Liver (tissue), 9 donors: ENCODE results near the gene AHSG. TPM values are rescaled to one million over a fixed set of nuclear protein-coding genes. Genes with fewer than 3 reads are reported as not detected.

Experiments
- DNase-seq: peaks from one replicate; pipeline ENCODE4 v3.0.0-alpha.2; 2017; ENCODE audit warnings: low spot score
- H3K27ac ChIP-seq, 2 donors: one replicate each; pipeline ENCODE4 v1.7.0; 2013; ENCODE audit warnings: inconsistent platforms in 2 of 2, low read length in 2 of 2, control low read depth in 1 of 2, low read depth in 1 of 2, mild to moderate bottlenecking in 1 of 2
- H3K27me3 ChIP-seq, 4 donors: one replicate each; pipeline versions ENCODE4 v1.6.1 to v1.7.0; 2013; ENCODE audit warnings: low read length in 3 of 4, inconsistent platforms in 1 of 4, mild to moderate bottlenecking in 1 of 4, moderate library complexity in 1 of 4; ENCODE audit not compliant: control insufficient read depth in 4 of 4, insufficient read depth in 4 of 4
- H3K36me3 ChIP-seq, 4 donors: one replicate each; pipeline versions ENCODE4 v1.6.1 to v1.7.0; 2013; ENCODE audit warnings: low read length in 3 of 4, mild to moderate bottlenecking in 3 of 4, low read depth in 1 of 4, moderate library complexity in 1 of 4; ENCODE audit not compliant: control insufficient read depth in 4 of 4, insufficient read depth in 3 of 4
- H3K4me1 ChIP-seq, 4 donors: one replicate each; pipeline versions ENCODE4 v1.6.1 to v1.7.0; 2013; ENCODE audit warnings: low read length in 3 of 4, mild to moderate bottlenecking in 3 of 4, moderate library complexity in 1 of 4; ENCODE audit not compliant: control insufficient read depth in 4 of 4, insufficient read depth in 4 of 4
- H3K4me3 ChIP-seq, 3 donors: one replicate each; pipeline versions ENCODE4 v1.6.1 to v1.7.0; 2013; ENCODE audit warnings: low read length in 3 of 3, control low read depth in 1 of 3, low read depth in 1 of 3, mild to moderate bottlenecking in 1 of 3
- H3K9ac ChIP-seq, 2 donors: one replicate each; pipeline ENCODE4 v1.7.0; 2013; ENCODE audit warnings: low read length in 2 of 2, mild to moderate bottlenecking in 2 of 2, moderate library complexity in 2 of 2, control low read depth in 1 of 2, low read depth in 1 of 2
- H3K9me3 ChIP-seq, 4 donors: one replicate each; pipeline versions ENCODE4 v1.6.1 to v1.7.0; 2013; ENCODE audit warnings: low read length in 3 of 4; ENCODE audit not compliant: control insufficient read depth in 4 of 4
- ATF3 ChIP-seq: IDR thresholded peaks from 2 replicates; pipeline ENCODE4 v1.6.1; 2016; ENCODE audit warnings: antibody characterized with exemption
- CTCF ChIP-seq: fragments of 150-350 bp; IDR thresholded peaks from 2 replicates; pipeline ENCODE4 v1.5.1; 2017; ENCODE audit warnings: improper control_type of control experiment, low read depth, low read length; ENCODE audit not compliant: missing input control
- EGR1 ChIP-seq, 2 donors: IDR thresholded peaks; 2 replicates each; pipeline ENCODE4 v1.6.1; 2016 to 2018; ENCODE audit warnings: antibody characterized with exemption in 2 of 2, low read depth in 2 of 2
- FOXA1 ChIP-seq: IDR thresholded peaks from 2 replicates; pipeline ENCODE4 v1.6.1; 2016; ENCODE audit warnings: antibody characterized with exemption
- GABPA ChIP-seq, 2 donors: IDR thresholded peaks in 1 of 2; conservative IDR thresholded peaks in 1 of 2; 2 replicates each; pipeline ENCODE4 v1.6.1; 2016; ENCODE audit warnings: antibody characterized with exemption in 2 of 2, mild to moderate bottlenecking in 1 of 2, moderate library complexity in 1 of 2
- HNF4A ChIP-seq, 2 donors: conservative IDR thresholded peaks; 2 replicates each; pipeline ENCODE4 v1.6.1; 2016; ENCODE audit warnings: antibody characterized with exemption in 2 of 2, mild to moderate bottlenecking in 2 of 2
- HNF4G ChIP-seq: IDR thresholded peaks from 2 replicates; pipeline ENCODE4 v1.6.1; 2016; ENCODE audit warnings: antibody characterized with exemption
- NR2F2 ChIP-seq: IDR thresholded peaks from 2 replicates; pipeline ENCODE4 v1.6.1; 2016; ENCODE audit warnings: antibody characterized with exemption
- RAD21 ChIP-seq, 2 donors: IDR thresholded peaks; 2 replicates each; pipeline ENCODE4 v1.6.1; 2016; ENCODE audit warnings: antibody characterized with exemption in 2 of 2, mild to moderate bottlenecking in 2 of 2
- REST ChIP-seq: IDR thresholded peaks from 2 replicates; pipeline ENCODE4 v1.6.1; 2016; ENCODE audit warnings: antibody characterized with exemption, mild to moderate bottlenecking
- RXRA ChIP-seq, 2 donors: IDR thresholded peaks; 2 replicates each; pipeline ENCODE4 v1.6.1; 2017 to 2018; ENCODE audit warnings: antibody characterized with exemption in 2 of 2, mild to moderate bottlenecking in 1 of 2
- SP1 ChIP-seq: IDR thresholded peaks from 2 replicates; pipeline ENCODE4 v1.6.1; 2018; ENCODE audit warnings: antibody characterized with exemption, mild to moderate bottlenecking
- TAF1 ChIP-seq: conservative IDR thresholded peaks from 2 replicates; pipeline ENCODE4 v1.6.1; 2016; ENCODE audit warnings: antibody characterized with exemption, mild to moderate bottlenecking
- YY1 ChIP-seq: IDR thresholded peaks from 2 replicates; pipeline ENCODE4 v1.6.1; 2016; ENCODE audit warnings: antibody characterized with exemption, mild to moderate bottlenecking
- WGBS: extraction: QIAGEN DNeasy Blood & Tissue Kit; methylation state at CpG from one replicate; pipeline ENCODE4 v1.1.7; 2013; 5-methylcytosine and 5-hydroxymethylcytosine counted together
- polyA plus RNA-seq, 2 donors: library from polyadenylated mRNA; stranded (reverse) in 1 of 2; unstranded in 1 of 2; fragments of 200-250 nt in 1 of 2; fragments of >200 nt in 1 of 2; fragmentation: Nextera tagmentation in 1 of 2; extraction: Ambion mirVana in 1 of 2; gene quantifications; one replicate each; pipeline versions ENCODE4 v1.2.1 to v1.2.3, GENCODE V29; 2013 to 2015
- total RNA-seq, 2 donors: library from RNA; depleted of rRNA; stranded (reverse); fragments of >200 nt; gene quantifications; one replicate each; pipeline ENCODE4 v1.2.3, GENCODE V29; 2014
- donor health status: healthy.
- donor health status: healthy.
- donor health status: healthy.
- donor health status: healthy.
- donor health status: healthy.

Gene AHSG
- total and polyA plus RNA-seq, 4 donors: 965 to 4,470 (median 2,050) TPM

GRCh38 chr3:186564586-186564985, 48.3 kb upstream of the AHSG start:
- peaks cover 0 to 4% (median 0%) of the 10 kb centered on the region in 4 donors for H3K36me3 ChIP-seq
- TF ChIP-seq TAF1 (no peak), HNF4A (conservative IDR thresholded peaks at IDR 0.05) (no peak)
- H3K27ac ChIP-seq: no peak overlapping the region
- H3K9ac ChIP-seq: no peak overlapping the region
- no peak overlapping the region for H3K4me3 ChIP-seq
- H3K4me1 ChIP-seq: peaks cover 0 to 18% (median 14%) of the 10 kb centered on the region in 4 donors
- no peaks in the 10 kb centered on the region for H3K9me3 ChIP-seq
- DNase-seq: no peak
- no peaks in the 10 kb centered on the region for H3K27me3 ChIP-seq

DNA sequence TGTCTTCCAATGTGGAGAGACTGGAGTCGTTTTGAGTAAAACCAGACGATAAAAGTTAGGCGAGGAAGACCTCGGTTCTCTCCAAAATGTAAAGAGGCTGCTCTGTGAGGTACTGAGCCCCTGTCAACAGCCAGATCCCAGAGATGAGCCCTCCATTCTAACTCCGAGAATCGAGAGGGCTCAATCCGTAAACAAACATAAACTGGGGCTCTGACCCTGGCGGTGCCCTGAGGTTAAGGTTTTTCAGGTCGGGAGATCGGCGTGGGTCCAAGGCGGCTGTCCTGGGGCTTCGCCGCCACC, 46.1 kb upstream of the AHSG start:
- TF ChIP-seq REST (no peak), YY1 (peak; percentile 8), HNF4A (conservative IDR thresholded peaks at IDR 0.05) (no peak), RXRA (IDR thresholded peaks at IDR 0.05) (no peak), EGR1 (IDR thresholded peaks at IDR 0.05; ENCODE audit: low read depth in 2 of 2) (no peak), FOXA1 (no peak), NR2F2 (no peak), RAD21 (IDR thresholded peaks at IDR 0.05) (no peak)
- H3K27me3 ChIP-seq: no peaks in the 10 kb centered on the region
- peaks cover 0 to 33% (median 28%) of the 10 kb centered on the region in 4 donors for H3K4me1 ChIP-seq
- DNase-seq: no peak
- no peaks in the 10 kb centered on the region for H3K9me3 ChIP-seq
- peak overlapping the region; percentile 62 to 97 for H3K9ac ChIP-seq
- H3K27ac ChIP-seq: peak overlapping the region; percentile 90 to 91
- H3K36me3 ChIP-seq: peaks cover 0 to 4% (median 0%) of the 10 kb centered on the region in 4 donors
- WGBS: under 1% methylated on average over 14 of the region's 14 CpGs
- H3K4me3 ChIP-seq: peak overlapping the region; percentile 63 to 96 (median 78)

GRCh38 chr3:186567072-186567921, 45.6 kb upstream of the AHSG start, which contains the start of gene TBCCD1:
Gene TBCCD1 (minus strand): TSS chr3:186567339. CDS start chr3:186564329, 3,010 bp downstream.
- H3K36me3 ChIP-seq: peaks cover 0 to 3% (median 0%) of the 10 kb centered on the region in 4 donors
- H3K27ac ChIP-seq: peak within 1 kb of the TSS; percentile 90 to 91
- no peaks in the 10 kb centered on the region for H3K27me3 ChIP-seq
- no peaks in the 10 kb centered on the region for H3K9me3 ChIP-seq
- H3K4me1 ChIP-seq: peaks cover 0 to 37% (median 30%) of the 10 kb centered on the region in 4 donors
- H3K4me3 ChIP-seq: peak within 1 kb of the TSS; percentile 63 to 96 (median 78)
- peak; percentile 66 for TF ChIP-seq SP1
- TF ChIP-seq TAF1: peak; percentile 77
- TF ChIP-seq NR2F2: no peak
- TF ChIP-seq GABPA (IDR thresholded peaks at IDR 0.05 in 1 of 2, conservative IDR thresholded peaks at IDR 0.05 in 1 of 2): no peak
- peak; percentile 54 for TF ChIP-seq HNF4G
- TF ChIP-seq RXRA (IDR thresholded peaks at IDR 0.05): peak in 1 of 2 donors; percentile 5
- TF ChIP-seq HNF4A (conservative IDR thresholded peaks at IDR 0.05): peak; percentile 73 to 78
- TF ChIP-seq EGR1 (IDR thresholded peaks at IDR 0.05; ENCODE audit: low read depth in 2 of 2): peak in 1 of 2 donors; percentile 54
- TF ChIP-seq REST: peak; percentile 78
- no peak for TF ChIP-seq RAD21 (IDR thresholded peaks at IDR 0.05)
- TF ChIP-seq ATF3: no peak
- no peak for TF ChIP-seq CTCF
- peak; percentile 28 for TF ChIP-seq YY1
- peak; percentile 98 for DNase-seq
- under 1% methylated on average over 66 of the region's 66 CpGs for WGBS
- peak within 1 kb of the TSS; percentile 91 to 97 for H3K9ac ChIP-seq
